HG03139 (cell line): ENCODE data around the gene MDGA2.

Source experiments
- ATAC-seq: cut with Tn5 transposase; IDR thresholded peaks from one replicate; pipeline ENCODE4 v1.9.1; 2021; ENCODE audit not compliant: unreplicated experiment

The MDGA2 gene

DNA sequence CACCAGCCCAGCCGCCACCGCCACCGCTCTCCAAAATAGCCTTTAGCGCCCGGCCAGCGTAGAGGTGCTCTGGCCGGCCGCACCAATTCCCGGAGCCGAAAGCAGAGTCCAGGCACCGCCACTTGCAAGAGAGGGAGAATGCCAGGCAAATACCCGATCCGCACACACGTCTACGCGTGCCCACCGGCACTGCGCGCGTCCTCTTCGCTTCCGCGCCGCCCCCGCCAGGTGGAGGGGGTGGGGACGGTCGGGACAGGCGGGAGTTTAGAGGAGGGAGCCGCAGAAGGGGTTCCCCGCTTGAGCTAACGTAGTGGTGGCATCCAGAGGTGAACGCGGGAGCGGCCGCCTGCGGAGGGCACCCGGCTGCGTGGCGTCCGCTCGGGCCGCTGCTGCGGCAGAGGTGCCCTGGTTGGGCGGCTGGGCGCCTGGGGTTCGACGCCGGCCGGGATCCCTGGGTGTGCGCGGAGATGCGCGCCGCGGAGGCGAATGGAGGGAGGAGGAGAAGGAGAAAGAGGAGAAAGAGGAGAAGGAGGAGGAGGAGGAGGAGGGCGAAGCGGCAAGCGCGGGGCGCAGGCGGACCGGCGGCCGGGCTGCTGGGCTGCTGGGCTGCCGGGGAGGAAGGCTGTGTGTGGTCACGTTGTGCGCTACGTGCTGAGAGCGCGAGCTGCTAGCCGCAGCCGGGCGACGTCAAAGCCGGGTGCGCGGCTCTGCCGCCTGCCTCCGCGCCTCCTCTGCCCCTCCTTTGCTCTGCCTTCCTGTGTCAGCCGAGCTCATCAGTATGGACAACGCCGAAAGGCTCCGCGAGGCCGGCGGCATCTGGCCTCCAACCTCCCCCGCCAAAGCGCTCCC lies at the start of gene MDGA2:
MDGA2 (minus strand) TSS at position 140 of the 849 bp plus-strand sequence.
- no peak for ATAC-seq

DNA sequence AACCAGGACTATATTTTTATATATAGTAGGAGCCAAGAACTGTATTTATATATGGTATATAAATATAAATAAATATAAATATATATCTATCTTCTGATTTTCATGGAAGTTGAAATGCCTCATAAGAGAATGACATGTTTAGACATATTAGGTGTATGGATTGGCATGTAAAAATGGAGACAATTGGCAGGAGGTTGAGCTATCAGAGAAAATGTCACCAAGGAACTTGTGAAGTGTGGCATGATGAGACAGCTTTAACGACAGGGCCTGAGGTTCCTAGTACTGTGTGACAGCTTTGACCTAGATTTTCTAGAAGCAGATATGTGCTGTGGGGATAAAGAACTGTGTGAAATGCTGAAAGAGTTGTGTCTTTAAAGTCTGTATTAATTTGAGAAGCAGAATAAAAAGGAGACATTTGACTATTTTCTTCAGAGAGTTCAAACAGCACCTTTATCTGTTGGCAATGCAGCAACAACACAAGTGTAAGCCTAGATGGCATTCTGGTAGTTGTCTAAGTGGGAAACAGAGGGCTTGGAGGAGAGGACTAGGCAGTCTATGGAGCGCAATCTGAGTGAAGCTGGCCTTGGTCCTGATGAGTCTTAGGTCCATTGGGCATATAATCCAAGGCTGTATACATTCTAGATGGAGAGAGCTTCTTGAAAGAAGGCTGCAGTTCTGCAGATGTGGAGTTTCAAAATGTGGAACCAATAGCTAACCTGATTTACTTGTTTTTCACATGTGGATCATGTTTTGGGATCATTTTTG lies 47.7 kb upstream of the MDGA2 start:
- no peak for ATAC-seq

DNA sequence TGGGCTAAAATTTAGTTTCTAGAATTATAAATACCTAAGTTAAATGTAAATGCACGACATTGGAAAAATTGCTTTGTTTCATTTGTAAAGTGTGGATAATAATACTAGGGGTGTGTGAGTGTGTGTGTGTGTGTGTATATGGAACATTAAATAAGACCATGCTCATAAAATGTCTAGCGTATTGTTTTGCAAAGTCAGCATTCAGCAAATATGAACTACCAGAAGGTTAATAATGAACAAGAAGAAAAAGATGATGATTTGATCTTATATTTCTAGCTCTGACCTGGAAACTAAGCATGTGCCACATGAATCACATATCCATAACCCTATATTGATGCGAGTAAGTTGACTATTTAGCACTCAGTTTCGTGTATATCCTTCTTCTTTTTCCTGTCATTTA lies 44.9 kb upstream of the MDGA2 start:
- no peak for ATAC-seq

DNA sequence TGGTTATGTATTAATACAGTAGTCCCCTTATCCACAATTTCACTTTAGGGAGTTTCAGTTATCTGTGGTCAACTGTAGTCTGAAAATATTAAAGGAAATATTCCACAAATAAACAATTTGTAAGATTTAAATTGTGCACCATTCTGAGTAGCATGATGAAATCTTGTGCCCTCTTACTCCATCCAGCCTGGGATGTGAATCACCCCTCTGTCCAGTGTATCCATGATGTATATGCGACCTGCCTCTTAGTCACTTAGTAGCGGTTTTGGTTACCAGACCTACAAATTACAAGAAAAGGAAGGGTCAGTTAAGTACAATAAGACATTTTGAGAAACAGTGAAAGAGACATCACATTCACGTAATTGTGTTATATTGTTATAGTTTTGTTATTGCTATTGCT lies 39.9 kb upstream of the MDGA2 start:
- ATAC-seq, result no peak

DNA sequence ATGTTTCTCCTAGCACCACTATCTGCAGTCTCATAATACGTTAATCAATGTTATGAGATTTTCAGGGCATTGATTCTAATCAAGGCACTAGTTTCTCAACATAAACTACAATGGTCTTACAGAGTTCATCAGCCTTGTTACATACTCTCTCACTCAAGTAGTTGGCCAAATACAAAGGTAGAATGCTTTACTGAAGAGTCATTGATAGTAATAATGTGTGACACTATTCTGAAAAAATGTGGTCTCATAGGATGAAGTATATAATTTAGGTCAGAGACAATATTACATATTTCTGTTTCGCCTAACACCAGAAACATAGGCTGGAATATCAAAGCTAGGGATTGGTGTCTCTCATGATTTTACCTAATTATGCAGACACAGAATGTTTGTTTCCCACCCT lies 35.2 kb upstream of the MDGA2 start:
- ATAC-seq, result no peak

DNA sequence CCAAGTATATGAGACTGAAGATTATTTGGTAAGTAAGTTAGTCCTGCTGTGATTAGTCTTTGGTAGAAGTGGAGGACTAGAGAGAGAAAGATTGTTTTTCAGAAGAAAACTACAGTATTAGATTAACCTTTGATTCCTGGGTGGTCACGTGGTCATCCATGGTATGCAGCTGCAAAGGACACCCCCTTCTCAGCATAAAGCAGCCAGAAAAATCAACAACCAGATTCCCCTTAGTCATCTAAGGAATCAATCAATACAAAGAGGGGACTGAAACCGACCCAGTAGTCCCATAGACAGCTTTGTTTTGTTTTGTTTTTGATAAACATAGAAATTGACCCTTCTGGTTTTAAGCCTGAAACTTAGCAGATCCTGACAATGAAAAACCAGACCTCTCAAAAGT lies 30.3 kb upstream of the MDGA2 start:
- no peak for ATAC-seq

DNA sequence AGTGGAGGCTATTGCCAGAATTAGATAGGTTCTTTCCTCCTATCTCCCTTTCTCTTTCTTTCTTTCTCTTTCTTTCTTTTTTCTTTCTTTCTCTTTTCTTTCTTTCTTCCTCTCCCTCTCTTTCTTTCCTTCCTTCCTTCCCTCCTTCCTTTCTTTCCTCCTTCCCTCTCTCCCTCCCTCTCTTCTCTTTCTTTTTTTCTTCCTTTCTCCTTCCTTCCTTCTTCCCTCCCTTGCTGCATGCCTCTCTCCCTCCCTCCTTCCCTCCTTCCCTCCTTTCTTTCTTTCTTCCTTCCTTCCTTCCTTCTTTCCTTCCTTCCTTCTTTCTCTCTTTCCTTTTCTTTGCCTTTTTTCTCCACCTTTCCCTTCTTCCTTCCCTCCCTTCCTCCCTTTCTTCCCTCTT lies 16.4 kb upstream of the MDGA2 start:
- ATAC-seq, result no peak

DNA sequence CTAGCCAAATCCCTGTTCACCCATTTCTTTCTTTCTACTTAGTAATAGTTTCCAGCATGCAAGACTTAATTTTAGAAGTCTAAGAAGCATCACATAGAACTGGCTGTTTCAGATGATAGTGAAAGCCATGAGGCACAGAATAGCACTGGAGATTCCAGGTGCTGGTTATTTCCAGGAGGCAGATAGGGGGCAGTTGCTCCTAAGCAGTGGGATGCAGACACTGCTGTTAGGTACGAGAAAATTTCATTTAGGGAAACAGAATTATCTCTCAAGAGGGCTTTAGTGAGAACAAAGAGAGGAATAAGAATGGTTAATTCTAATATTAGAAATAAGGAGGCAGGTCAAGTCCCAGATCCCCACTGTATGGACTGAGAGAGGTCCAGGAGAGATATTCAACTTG lies 3.6 kb upstream of the MDGA2 start:
- no peak for ATAC-seq

DNA sequence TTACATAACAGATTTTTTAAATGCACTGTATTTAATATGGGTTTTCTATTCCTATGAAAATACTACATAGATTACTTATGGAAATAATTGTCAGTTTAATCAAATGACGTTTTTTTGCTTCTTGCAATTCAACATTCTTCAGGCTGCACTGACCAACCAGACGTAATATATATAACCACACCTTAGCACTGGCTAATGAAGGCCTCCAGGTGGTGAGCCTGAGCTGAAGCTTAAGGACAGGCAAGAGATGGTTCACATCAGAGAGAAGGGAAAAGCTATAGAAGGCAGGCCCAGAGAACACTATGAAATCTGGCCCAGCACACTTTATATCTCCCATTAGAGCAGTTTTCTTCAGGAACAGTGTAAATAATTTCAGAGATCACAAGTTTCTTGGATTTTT lies 2.8 kb upstream of the MDGA2 start:
- ATAC-seq, result no peak

DNA sequence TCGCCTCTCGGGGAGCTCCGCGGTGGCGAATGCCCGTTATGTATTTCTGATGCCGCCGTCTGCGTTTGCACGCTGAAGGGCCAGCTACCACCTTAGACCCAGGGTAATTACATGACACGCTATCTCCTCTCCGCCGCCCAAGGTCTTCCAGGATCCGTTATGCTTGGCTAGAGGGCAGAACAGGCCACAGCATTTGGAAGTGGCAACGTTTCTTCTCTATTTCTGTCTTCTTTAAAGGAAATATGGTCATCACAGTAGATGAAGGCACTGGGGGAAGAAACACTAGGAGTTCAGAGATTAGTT lies 861 bp upstream of the MDGA2 start:
- no peak for ATAC-seq

DNA sequence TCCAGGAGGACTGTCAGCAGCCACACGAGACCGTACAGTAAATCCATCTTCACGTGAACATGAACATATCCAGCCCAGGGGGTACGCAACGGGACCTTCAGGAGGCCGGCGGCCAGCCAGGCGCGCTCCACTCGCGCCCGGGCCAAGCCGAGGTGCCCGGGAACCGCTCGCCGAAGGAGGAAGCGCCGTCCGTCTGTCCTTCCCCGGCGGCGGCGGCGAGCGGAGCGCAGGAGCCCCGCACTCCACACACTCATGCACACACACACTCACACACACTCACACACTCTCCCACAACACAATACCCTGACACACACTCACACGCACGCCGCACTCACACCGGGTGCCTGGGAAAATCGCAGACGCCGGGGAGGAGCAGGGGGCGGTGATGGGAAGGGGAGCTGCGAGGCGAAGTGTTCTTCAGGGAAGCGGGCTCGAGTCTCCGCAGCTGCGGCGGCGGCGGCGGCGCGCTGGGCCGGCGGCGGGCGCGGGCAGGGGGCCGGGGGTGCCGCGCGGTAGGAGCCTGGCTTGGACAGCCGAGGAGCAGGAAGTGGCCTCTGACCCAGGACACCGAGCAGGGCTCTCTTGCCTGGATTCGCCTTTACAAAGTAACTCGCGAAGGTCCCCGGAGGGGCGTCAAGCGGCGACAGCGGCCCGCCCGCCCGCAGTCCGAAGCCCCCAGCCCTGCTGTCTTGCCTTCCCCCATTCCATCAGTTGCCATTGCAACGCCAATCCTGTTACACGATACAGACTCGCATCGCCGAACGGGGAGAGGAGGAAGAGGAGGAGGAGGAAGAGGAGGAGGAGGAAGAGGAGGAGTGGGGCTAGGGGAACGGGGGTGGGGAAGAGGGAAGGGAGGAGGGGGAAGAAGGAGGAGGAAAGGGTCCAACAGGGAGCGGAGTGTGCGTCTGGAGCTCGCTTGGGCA lies 601 bp downstream of the MDGA2 start:
- no peak for ATAC-seq

DNA sequence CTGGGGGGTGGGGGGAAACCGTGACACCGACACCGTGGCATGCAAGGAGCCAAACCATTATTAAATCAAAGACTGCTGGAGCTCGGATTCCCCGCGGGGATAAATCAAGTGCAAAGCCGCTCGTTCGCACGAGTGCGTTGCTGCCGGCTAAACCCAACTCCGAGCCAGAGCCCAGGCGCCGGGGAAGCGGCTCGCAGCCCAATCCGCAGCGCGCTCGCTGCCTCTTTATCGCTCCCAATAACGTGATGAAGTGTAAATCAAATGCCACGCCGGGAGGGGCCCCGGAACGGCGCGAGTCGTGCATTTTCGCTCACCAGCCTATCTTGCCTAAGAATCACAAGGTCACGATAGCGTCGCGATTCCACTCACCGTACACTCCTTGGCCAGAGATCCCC lies 1.3 kb downstream of the MDGA2 start:
- ATAC-seq, result no peak

DNA sequence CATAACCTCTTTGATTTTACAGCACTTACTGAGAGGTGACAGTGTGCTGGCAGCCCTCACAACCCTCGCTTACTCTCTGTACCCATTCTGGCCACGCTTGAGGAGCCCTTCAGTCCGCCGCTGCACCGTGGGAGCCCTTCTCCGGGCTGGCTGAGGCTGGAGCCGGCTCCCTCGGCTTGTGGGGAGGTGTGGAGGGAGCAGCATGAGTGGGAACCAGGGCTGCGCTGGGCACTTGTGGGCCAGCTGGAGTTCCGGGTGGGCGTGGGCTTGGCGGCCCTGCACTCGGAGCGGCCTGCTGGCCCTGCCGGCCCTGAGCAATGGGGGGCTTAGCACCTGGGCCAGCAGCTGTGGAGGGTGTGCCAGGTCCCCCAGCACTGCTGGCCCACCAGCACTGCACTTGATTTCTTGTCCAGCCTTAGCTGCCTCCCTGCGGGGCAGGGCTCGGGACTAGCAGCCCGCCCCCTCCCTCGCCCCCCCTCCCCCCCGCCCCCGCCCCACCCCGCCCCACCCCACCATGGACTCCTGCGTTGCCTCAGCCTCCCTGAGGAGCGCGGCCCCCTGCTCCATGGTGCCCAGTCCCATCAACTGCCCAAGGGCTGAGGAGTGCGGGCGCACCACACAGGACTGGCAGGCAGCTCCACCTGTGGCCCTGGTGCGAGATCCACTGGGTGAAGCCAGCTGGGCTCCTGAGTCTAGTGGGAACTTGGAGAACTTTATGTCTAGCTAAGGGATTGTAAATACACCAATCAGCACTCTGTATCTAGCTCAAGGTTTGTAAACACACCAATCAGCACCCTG lies 9.9 kb downstream of the MDGA2 start:
- no peak for ATAC-seq

DNA sequence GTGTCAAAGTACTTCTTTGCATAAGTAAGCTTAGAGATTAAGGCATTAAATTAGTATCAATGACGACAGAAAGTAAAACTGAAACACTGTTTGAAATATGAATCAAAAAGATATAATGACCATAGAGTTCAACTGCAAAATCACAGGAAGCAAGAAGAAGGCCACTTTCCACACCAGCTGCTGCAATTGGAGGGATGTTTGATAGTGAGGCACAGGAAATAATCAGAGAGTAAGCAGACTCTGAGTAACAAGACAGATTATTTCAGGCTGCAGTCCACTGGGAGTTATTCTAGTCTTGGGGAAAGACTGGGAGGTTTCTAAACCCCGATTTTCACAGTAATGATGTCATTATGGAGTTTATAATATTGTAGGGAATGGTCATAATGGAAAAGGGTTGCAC lies 12.9 kb downstream of the MDGA2 start:
- no peak for ATAC-seq

DNA sequence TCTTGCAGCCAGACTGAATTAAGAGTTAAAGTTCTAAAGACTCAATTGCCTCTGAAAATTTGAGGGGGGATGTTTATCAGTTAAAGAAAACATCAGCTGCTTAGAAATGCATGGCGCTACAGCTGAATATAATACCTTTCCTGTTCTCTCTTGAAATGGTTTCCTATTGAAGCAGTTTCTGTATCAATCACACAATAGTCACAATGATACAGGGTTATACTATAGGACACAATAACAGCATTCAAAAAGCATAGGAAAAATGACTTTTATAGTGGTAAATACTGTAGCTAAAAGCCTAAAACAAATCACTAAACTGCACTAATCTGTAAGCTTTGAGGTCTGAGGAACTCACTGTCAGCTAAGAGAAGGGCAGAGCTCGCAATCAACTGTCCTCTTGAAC lies 15.2 kb downstream of the MDGA2 start:
- ATAC-seq, result no peak

DNA sequence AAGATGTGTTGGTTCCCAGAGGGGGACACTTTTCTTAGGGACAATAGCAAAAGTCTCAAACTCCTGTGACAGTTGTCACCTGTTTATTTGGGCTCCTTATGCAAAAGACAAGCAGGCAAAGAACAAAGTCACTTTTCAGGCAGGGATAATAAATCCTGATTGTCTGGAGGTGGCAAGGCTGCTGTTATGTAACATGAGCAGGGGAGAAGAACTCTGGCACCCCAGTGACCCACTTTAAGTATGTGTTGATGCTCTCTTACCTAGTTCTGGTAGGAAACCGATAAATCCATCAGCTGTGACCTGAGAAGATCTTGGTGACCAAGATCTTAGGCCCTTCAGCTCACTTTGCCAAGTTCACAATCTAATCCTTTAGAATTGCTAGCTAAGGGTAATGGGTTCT lies 17.4 kb downstream of the MDGA2 start:
- no peak for ATAC-seq

DNA sequence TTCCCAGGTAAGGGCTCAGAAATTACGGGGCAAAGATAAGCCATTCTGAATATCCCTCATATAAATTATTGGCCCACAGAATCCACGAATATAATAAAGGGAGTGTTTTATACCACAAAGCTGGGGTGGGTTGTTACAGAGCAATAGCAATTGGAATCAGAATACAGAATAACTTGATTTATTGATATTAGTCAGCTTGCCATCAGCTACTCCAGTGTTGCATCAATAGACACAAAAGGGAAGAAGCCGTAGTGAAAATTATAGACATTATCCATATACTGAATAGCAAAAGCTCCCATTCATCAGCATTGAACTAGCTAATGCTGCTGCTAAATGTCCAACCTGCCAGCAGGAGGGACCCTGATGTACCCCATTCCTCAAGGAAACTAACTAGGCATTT lies 18.3 kb downstream of the MDGA2 start:
- no peak for ATAC-seq

DNA sequence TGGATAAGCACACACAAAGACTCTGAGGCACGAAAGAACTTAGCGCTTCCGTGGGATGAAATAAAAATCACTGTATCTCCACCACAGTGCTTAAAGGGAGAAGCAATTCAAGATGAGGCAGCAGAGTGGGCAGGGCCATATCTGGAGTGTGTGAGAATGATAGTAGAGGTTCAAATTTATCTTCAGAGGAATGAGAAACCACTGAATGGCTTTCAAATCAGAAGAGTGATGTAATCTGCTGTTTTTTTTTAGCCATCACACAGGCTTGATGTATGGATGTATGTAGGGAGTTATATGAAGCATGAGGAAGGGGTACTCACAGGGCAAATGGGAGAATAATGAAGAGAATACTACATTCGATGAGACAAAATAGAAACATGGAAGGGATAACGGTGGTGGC lies 24.1 kb downstream of the MDGA2 start:
- ATAC-seq, result no peak

DNA sequence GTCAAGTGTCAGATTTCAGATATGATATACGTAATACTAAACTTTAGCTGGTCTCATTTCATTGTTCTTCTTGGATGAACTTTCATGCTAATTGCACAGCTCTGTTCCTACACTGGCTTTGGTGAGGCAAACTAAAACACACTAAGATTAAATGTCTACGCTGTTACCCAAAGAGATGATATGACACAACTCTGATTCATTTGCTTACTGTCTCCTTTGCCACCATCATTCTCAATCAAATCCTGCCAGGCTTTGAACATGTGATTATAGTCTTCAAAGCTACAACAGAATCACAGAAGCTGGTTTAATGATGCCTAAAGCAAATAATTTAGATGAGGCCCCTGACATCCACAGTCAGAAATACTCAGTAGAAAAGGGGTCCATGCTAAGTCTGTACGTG lies 37.7 kb downstream of the MDGA2 start:
- no peak for ATAC-seq

DNA sequence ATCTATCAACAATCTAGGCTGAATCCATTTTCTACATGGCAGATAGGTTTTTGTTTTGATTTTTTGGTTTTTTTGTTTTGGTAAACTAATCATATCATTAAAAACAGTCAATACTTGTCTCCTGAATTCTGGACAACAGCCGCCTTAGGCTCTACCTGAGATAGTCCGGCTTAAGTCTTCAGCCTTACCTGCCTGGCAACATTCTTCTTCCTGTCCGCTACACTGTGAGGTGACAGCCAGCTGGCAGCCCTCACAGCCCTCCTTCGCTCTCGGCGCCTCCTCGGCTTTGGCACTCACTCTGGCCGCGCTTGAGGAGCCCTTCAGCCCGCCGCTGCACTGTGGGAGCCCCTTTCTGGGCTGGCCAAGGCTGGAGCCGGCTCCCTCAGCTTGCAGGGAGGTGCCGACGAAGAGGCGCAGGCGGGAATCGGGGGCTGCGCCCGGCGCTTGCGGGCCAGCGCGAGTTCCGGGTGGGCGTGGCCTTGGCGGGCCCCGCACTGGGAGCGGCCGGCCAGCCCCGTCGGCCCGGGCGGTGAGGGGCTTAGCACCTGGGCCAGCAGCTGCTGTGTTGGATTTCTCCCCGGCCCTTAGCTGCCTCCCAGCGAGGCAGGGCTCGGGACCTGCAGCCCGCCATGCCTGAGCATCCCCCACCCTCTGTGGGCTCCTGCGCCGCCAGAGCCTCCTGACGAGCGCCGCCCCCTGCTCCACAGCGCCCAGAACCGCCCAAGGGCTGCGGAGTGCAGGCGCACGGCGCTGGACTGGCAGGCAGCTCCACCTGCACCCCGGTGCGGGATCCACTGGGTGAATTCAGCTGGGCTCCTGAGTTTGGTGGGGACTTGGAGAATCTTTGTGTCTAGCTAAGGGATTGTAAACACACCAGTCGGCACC lies 49.0 kb downstream of the MDGA2 start:
- no peak for ATAC-seq
